K562 (cell line): Measurements from ENCODE around the gene UNC5B. TPM values are rescaled to one million over a fixed set of nuclear protein-coding genes. Genes with fewer than 3 reads are reported as not detected.

Experiments used
- BMI1 ChIP-seq: fragments of 150-350 bp; IDR thresholded peaks from 2 replicates; pipeline ENCODE4 v1.6.1; 2014; ENCODE audit warnings: low read length
- BRD4 ChIP-seq: fragments of 200-600 bp; sonication (generic); IDR thresholded peaks from 2 replicates; pipeline ENCODE4 v1.6.1; 2017; ENCODE audit warnings: inconsistent platforms
- EGR1 ChIP-seq: fragments of 450-650 bp; conservative IDR thresholded peaks from 2 replicates; pipeline ENCODE4 v1.6.1; 2017; ENCODE audit warnings: mild to moderate bottlenecking
- HIVEP1 ChIP-seq: fragments of 250-450 bp; sonication (Bioruptor Pico); IDR thresholded peaks from 2 replicates; pipeline ENCODE4 v1.4.0; 2020; ENCODE audit warnings: mild to moderate bottlenecking
- NR2F6 ChIP-seq: fragments of 450-650 bp; formaldehyde crosslinking; IDR thresholded peaks from 2 replicates; pipeline ENCODE4 v1.4.0; 2020; ENCODE audit warnings: mild to moderate bottlenecking
- PATZ1 ChIP-seq: fragments of 250-450 bp; sonication (Bioruptor Pico); IDR thresholded peaks from 2 replicates; pipeline ENCODE4 v1.5.0; 2020; ENCODE audit warnings: mild to moderate bottlenecking, borderline replicate concordance
- STAT6 ChIP-seq: sonication (generic); formaldehyde crosslinking; IDR thresholded peaks from 2 replicates; pipeline ENCODE4 v1.8.1; 2023; ENCODE audit warnings: mild to moderate bottlenecking, missing genetic modification reagents
- THRA ChIP-seq: fragments of 450-650 bp; IDR thresholded peaks from 2 replicates; pipeline ENCODE4 v1.6.1; 2017; ENCODE audit warnings: mild to moderate bottlenecking, moderate library complexity
- XRCC5 ChIP-seq: fragments of 200-400 bp; formaldehyde crosslinking; IDR thresholded peaks from 2 replicates; pipeline ENCODE4 v1.6.1; 2017; ENCODE audit warnings: low read depth, mild to moderate bottlenecking, low read length
- ZNF217 ChIP-seq: sonication (generic); formaldehyde crosslinking; IDR thresholded peaks from 2 replicates; pipeline ENCODE4 v1.8.0; 2022; ENCODE audit warnings: mild to moderate bottlenecking, missing genetic modification reagents
- ZNF253 ChIP-seq: fragments of 250-450 bp; sonication (Bioruptor Pico); conservative IDR thresholded peaks from 2 replicates; pipeline ENCODE4 v1.6.1; 2021; ENCODE audit warnings: mild to moderate bottlenecking
- ZNF699 ChIP-seq: fragments of 250-450 bp; sonication (Bioruptor Pico); IDR thresholded peaks from 2 replicates; pipeline ENCODE4 v1.8.0; 2021; ENCODE audit warnings: mild to moderate bottlenecking, moderate library complexity; ENCODE audit not compliant: insufficient replicate concordance
- ZNF707 ChIP-seq: fragments of 250-450 bp; sonication (Bioruptor Pico); conservative IDR thresholded peaks from 2 replicates; pipeline ENCODE4 v1.8.0; 2022; ENCODE audit warnings: inconsistent platforms, mild to moderate bottlenecking, moderate library complexity
- polyA plus RNA-seq, 8 experiments: library from polyadenylated mRNA; depleted of rRNA in 4 of 8; stranded (reverse) in 5 of 8; unstranded in 3 of 8; fragments of >200 nt; fragmentation: Nextera tagmentation in 2 of 8; fragmentation: Illumina TruSeq in 1 of 8; extraction: Ambion mirVana in 2 of 8; extraction: Trizol in 1 of 8; gene quantifications; 2 replicates each; pipeline versions ENCODE4 v1.2.1 to v1.2.3, GENCODE V29; 2011 to 2014; ENCODE audit warnings: inconsistent platforms in 1 of 8, missing spikeins in 1 of 8
- total RNA-seq, 7 experiments: library from RNA; depleted of rRNA in 6 of 7; stranded (reverse); fragments of >200 nt in 6 of 7; fragmentation: Illumina TruSeq in 2 of 7; extraction: Trizol in 2 of 7; gene quantifications; 2 replicates each; pipeline versions ENCODE4 v1.2.1 to v1.2.3, GENCODE V29; 2011 to 2021; ENCODE audit warnings: low replicate concordance in 1 of 7
- TF ChIP-seq, protein P1 (sequence below): fragments of 450-650 bp; IDR thresholded peaks from 2 replicates; pipeline ENCODE4 v1.6.1; 2017; ENCODE audit warnings: antibody characterized with exemption, mild to moderate bottlenecking
- TF ChIP-seq, protein P2 (sequence below): fragments of 450-650 bp; formaldehyde crosslinking; IDR thresholded peaks from 2 replicates; pipeline ENCODE4 v1.4.0; 2022; ENCODE audit warnings: missing genetic modification characterization

Gene UNC5B
- total and polyA plus RNA-seq, 9 of the 15 experiments (the other 6 are each of a cell fraction or from before 2014, with no cell fraction given) = 0.10 to 8.4 (median 2.1) TPM

DNA sequence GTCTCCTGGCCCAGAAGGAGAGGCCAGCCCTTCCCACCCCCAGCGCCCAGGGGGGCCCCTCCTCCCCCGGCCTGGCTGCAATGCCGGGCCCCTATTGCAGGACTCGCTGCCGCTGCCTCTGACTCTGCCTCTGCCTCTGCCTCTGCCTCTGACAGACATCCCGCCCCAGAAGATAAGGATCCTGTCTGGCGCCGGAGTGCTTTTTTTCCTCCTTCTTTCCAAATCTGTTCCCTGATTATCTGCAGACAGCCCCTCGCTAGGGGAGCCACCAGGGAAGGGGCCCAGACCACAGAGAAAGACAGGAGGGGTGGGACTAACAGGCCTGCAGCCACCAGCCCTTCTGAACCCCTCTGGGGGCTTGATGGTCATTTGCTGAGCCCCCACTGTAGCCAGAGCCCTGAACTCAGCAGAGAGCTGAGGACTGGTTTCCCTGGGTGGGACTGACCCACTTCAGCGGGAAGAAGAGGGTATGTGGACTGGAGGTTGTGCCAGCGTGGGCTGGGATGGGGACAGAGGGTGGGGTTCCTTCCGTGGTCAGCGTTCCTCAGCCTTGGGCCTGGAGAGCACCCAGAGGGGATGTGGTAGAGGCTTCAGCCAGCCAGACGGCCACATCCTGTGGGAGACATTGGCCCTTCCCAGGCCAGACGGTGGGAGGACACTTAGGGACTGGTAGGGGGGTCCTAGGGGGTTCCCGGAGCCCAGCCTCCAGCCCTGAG is 22.8 kb downstream of the UNC5B start (continued):
- TF ChIP-seq, protein P1, sequence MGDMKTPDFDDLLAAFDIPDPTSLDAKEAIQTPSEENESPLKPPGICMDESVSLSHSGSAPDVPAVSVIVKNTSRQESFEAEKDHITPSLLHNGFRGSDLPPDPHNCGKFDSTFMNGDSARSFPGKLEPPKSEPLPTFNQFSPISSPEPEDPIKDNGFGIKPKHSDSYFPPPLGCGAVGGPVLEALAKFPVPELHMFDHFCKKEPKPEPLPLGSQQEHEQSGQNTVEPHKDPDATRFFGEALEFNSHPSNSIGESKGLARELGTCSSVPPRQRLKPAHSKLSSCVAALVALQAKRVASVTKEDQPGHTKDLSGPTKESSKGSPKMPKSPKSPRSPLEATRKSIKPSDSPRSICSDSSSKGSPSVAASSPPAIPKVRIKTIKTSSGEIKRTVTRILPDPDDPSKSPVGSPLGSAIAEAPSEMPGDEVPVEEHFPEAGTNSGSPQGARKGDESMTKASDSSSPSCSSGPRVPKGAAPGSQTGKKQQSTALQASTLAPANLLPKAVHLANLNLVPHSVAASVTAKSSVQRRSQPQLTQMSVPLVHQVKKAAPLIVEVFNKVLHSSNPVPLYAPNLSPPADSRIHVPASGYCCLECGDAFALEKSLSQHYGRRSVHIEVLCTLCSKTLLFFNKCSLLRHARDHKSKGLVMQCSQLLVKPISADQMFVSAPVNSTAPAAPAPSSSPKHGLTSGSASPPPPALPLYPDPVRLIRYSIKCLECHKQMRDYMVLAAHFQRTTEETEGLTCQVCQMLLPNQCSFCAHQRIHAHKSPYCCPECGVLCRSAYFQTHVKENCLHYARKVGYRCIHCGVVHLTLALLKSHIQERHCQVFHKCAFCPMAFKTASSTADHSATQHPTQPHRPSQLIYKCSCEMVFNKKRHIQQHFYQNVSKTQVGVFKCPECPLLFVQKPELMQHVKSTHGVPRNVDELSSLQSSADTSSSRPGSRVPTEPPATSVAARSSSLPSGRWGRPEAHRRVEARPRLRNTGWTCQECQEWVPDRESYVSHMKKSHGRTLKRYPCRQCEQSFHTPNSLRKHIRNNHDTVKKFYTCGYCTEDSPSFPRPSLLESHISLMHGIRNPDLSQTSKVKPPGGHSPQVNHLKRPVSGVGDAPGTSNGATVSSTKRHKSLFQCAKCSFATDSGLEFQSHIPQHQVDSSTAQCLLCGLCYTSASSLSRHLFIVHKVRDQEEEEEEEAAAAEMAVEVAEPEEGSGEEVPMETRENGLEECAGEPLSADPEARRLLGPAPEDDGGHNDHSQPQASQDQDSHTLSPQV = no peak
- TF ChIP-seq BMI1 (no peak), HIVEP1 (CRISPR knock-in tag) (no peak), ZNF707 (CRISPR knock-in tag) (no peak), ZNF699 (CRISPR knock-in tag) (no peak), ZNF253 (CRISPR knock-in tag) (no peak), BRD4 (no peak), ZNF217 (no peak), NR2F6 (no peak), PATZ1 (CRISPR knock-in tag) (no peak), XRCC5 (no peak), THRA (no peak), STAT6 (CRISPR knock-in tag) (no peak), EGR1 (no peak)
- TF ChIP-seq, protein P2, sequence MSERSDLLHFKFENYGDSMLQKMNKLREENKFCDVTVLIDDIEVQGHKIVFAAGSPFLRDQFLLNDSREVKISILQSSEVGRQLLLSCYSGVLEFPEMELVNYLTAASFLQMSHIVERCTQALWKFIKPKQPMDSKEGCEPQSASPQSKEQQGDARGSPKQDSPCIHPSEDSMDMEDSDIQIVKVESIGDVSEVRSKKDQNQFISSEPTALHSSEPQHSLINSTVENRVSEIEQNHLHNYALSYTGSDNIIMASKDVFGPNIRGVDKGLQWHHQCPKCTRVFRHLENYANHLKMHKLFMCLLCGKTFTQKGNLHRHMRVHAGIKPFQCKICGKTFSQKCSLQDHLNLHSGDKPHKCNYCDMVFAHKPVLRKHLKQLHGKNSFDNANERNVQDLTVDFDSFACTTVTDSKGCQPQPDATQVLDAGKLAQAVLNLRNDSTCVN = no peak
